GM23338 (cell line): ENCODE results near the gene ROCK2. TPM values are rescaled to one million over a fixed set of nuclear protein-coding genes. Genes with fewer than 3 reads are reported as not detected.

Experiments used
- ATAC-seq: fragments of 200-7000 bp; cut with Tn5 transposase; 3 replicates; pipeline ENCODE4 v1.9.1; 2020
- DNase-seq: peaks from one replicate; pipeline ENCODE4 v3.0.0-alpha.2; 2015; ENCODE audit warnings: low spot score
- H2AFZ ChIP-seq: fragments of 200-600 bp; sonication (generic); 2 replicates; pipeline ENCODE4 v1.8.0; 2016; ENCODE audit warnings: antibody characterized with exemption, mild to moderate bottlenecking, moderate library complexity
- H3F3A ChIP-seq: fragments of 200-600 bp; sonication (generic); replicated peaks from 2 replicates; pipeline ENCODE4 v1.8.0; 2017; ENCODE audit warnings: antibody characterized with exemption, mixed run types, low read depth
- H3K27ac ChIP-seq: fragments of 200-600 bp; sonication (generic); 2 replicates; pipeline ENCODE4 v1.6.1; 2016; ENCODE audit warnings: low read depth
- H3K27me3 ChIP-seq: fragments of 200-600 bp; sonication (generic); 2 replicates; pipeline ENCODE4 v1.8.0; 2016; ENCODE audit warnings: mild to moderate bottlenecking, mixed run types, moderate library complexity; ENCODE audit not compliant: insufficient read depth
- H3K36me3 ChIP-seq: fragments of 200-600 bp; sonication (generic); 2 replicates; pipeline ENCODE4 v1.8.0; 2016; ENCODE audit warnings: mild to moderate bottlenecking; ENCODE audit not compliant: insufficient read depth
- H3K4me1 ChIP-seq: fragments of 200-600 bp; sonication (generic); 2 replicates; pipeline ENCODE4 v1.8.0; 2016; ENCODE audit warnings: mild to moderate bottlenecking, moderate library complexity; ENCODE audit not compliant: insufficient read depth
- H3K4me2 ChIP-seq: fragments of 200-600 bp; sonication (generic); 2 replicates; pipeline ENCODE4 v1.7.1; 2017; ENCODE audit warnings: mixed run types
- H3K4me3 ChIP-seq: fragments of 200-600 bp; sonication (generic); 2 replicates; pipeline ENCODE4 v1.6.1; 2016; ENCODE audit warnings: mixed run types
- H3K79me2 ChIP-seq: fragments of 200-600 bp; sonication (generic); replicated peaks from 2 replicates; pipeline ENCODE4 v1.8.0; 2017; ENCODE audit warnings: mild to moderate bottlenecking; ENCODE audit not compliant: insufficient read depth
- H3K9me2 ChIP-seq: fragments of 200-600 bp; sonication (generic); 2 replicates; pipeline ENCODE4 v1.8.0; 2017; ENCODE audit not compliant: insufficient read depth
- H4K20me1 ChIP-seq: fragments of 200-600 bp; sonication (generic); replicated peaks from 2 replicates; pipeline ENCODE4 v1.8.0; 2017; ENCODE audit warnings: mild to moderate bottlenecking; ENCODE audit not compliant: insufficient read depth
- H3K27ac Mint-ChIP-seq: 2 replicates; pipeline ENCODE4 v1.8.0; 2020; ENCODE audit warnings: inconsistent platforms, mild to moderate bottlenecking, moderate library complexity, mixed read lengths
- H3K27me3 Mint-ChIP-seq: 3 replicates; pipeline ENCODE4 v1.8.0; 2022; ENCODE audit warnings: low read depth, mild to moderate bottlenecking, moderate library complexity, mixed read lengths, inconsistent platforms; ENCODE audit not compliant: insufficient read depth, poor library complexity
- H3K36me3 Mint-ChIP-seq: 3 replicates; pipeline ENCODE4 v1.8.0; 2021; ENCODE audit warnings: low read depth, mild to moderate bottlenecking, inconsistent platforms, moderate library complexity, mixed read lengths
- H3K4me1 Mint-ChIP-seq: 3 replicates; pipeline ENCODE4 v1.8.0; 2020; ENCODE audit warnings: mild to moderate bottlenecking, inconsistent platforms, mixed read lengths
- H3K4me3 Mint-ChIP-seq: 3 replicates; pipeline ENCODE4 v1.8.0; 2021; ENCODE audit warnings: moderate library complexity, mild to moderate bottlenecking, inconsistent platforms, mixed read lengths
- H3K9me3 Mint-ChIP-seq: 3 replicates; pipeline ENCODE4 v1.8.0; 2020; ENCODE audit warnings: moderate library complexity, mild to moderate bottlenecking, inconsistent platforms, mixed read lengths
- CREB1 ChIP-seq: fragments of 250-450 bp; sonication (Bioruptor Pico); IDR thresholded peaks from 2 replicates; pipeline ENCODE4 v1.5.0; 2020; ENCODE audit warnings: low read depth, mild to moderate bottlenecking, moderate library complexity
- ETS1 ChIP-seq: IDR thresholded peaks from 2 replicates; pipeline ENCODE4 v1.6.1; 2016; ENCODE audit warnings: antibody characterized with exemption
- EZH2 ChIP-seq: fragments of 200-600 bp; sonication (generic); IDR thresholded peaks from one replicate; pipeline ENCODE4 v1.8.0; 2017; ENCODE audit warnings: antibody characterized with exemption, mild to moderate bottlenecking, low read depth; ENCODE audit not compliant: unreplicated experiment
- EZH2phosphoT487 ChIP-seq: fragments of 200-600 bp; sonication (generic); IDR thresholded peaks from one replicate; pipeline ENCODE4 v1.8.1; 2018; ENCODE audit warnings: antibody characterized with exemption; ENCODE audit not compliant: unreplicated experiment
- JUNB ChIP-seq: IDR thresholded peaks from one replicate; pipeline ENCODE4 v1.6.1; 2016; ENCODE audit warnings: antibody characterized with exemption; ENCODE audit not compliant: unreplicated experiment
- NANOG ChIP-seq: IDR thresholded peaks from 2 replicates; pipeline ENCODE4 v1.6.1; 2016; ENCODE audit warnings: antibody characterized with exemption, borderline replicate concordance
- POLR2AphosphoS5 ChIP-seq: IDR thresholded peaks from 2 replicates; pipeline ENCODE4 v1.6.1; 2016; ENCODE audit warnings: antibody characterized with exemption, low read depth
- STAT1 ChIP-seq: IDR thresholded peaks from one replicate; pipeline ENCODE4 v1.6.1; 2016; ENCODE audit warnings: antibody characterized with exemption; ENCODE audit not compliant: unreplicated experiment
- ZNF114 ChIP-seq: fragments of 250-450 bp; sonication (Bioruptor Pico); IDR thresholded peaks from 2 replicates; pipeline ENCODE4 v1.5.0; 2020; ENCODE audit warnings: mild to moderate bottlenecking, moderate library complexity
- ZNF331 ChIP-seq: fragments of 250-450 bp; sonication (Bioruptor Pico); IDR thresholded peaks from 2 replicates; pipeline ENCODE4 v1.5.0; 2020; ENCODE audit warnings: low read depth, mild to moderate bottlenecking, moderate library complexity
- ZNF462 ChIP-seq: fragments of 250-450 bp; sonication (Bioruptor Pico); IDR thresholded peaks from 2 replicates; pipeline ENCODE4 v1.5.0; 2020; ENCODE audit warnings: mild to moderate bottlenecking, moderate library complexity
- polyA plus RNA-seq: library from polyadenylated mRNA; unstranded; fragments of >200 nt; fragmentation: Nextera tagmentation; extraction: Ambion mirVana; gene quantifications from 2 replicates; pipeline ENCODE4 v1.2.1, GENCODE V29; 2016
- total RNA-seq: library from RNA; depleted of rRNA; stranded (reverse); fragments of >200 nt; shearing (Covaris generic); gene quantifications from 2 replicates; pipeline ENCODE4 v1.2.3, GENCODE V29; 2014
- TF ChIP-seq, protein P1 (sequence below): IDR thresholded peaks from one replicate; pipeline ENCODE4 v1.6.1; 2018; ENCODE audit warnings: antibody characterized with exemption; ENCODE audit not compliant: unreplicated experiment
- TF ChIP-seq, protein P2 (sequence below), 2 experiments: fragments of 200-600 bp in 1 of 2; sonication (generic) in 1 of 2; conservative IDR thresholded peaks; 2 replicates each; pipeline versions ENCODE4 v1.5.1 to v1.6.1; 2016 to 2017; ENCODE audit warnings: antibody characterized with exemption in 2 of 2, low read depth in 2 of 2, mild to moderate bottlenecking in 2 of 2, moderate library complexity in 1 of 2

Gene ROCK2
- total and polyA plus RNA-seq, 2 experiments from 2014 or later = 16.4 to 28.0 TPM

DNA sequence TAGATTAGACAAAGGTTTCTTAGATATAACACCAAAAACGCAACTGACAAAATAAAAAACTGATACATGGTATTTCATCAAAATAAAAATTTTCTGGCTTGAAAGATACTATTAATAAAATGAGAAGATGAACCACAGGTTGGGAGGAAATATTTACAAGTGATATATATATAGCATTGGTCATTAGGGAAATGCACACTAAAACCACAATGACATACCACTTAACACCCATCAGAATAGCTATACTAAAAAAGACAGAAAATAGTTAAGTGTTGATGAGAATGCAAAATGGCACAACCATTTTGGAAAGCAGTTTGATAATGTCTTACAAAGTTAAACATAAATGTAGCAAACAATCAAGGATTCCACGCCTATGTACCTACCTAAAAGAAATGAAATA, 105.3 kb downstream of the ROCK2 start:
- Mint-ChIP-seq H3K27ac (no peak overlapping the region), H3K27me3 (no peaks in the 10 kb centered on the region), H3K36me3 (no peaks in the 10 kb centered on the region), H3K4me1 (no peaks in the 10 kb centered on the region), H3K9me3 (no peaks in the 10 kb centered on the region), H3K4me3 (no peak overlapping the region)
- Histone ChIP-seq H3K4me3 (no peak overlapping the region), H3K79me2 (peaks cover 36% of the 10 kb centered on the region), H3K4me1 (no peaks in the 10 kb centered on the region), H4K20me1 (peaks cover 7% of the 10 kb centered on the region), H3K27me3 (no peaks in the 10 kb centered on the region), H3K27ac (no peak overlapping the region), H3K9me2 (no peaks in the 10 kb centered on the region), H3F3A (no peaks in the 10 kb centered on the region), H3K36me3 (no peaks in the 10 kb centered on the region), H2AFZ (no peak overlapping the region), H3K4me2 (no peak overlapping the region)
- TF ChIP-seq CREB1 (CRISPR knock-in tag) = no peak
- no peak for TF ChIP-seq JUNB
- TF ChIP-seq, protein P1, sequence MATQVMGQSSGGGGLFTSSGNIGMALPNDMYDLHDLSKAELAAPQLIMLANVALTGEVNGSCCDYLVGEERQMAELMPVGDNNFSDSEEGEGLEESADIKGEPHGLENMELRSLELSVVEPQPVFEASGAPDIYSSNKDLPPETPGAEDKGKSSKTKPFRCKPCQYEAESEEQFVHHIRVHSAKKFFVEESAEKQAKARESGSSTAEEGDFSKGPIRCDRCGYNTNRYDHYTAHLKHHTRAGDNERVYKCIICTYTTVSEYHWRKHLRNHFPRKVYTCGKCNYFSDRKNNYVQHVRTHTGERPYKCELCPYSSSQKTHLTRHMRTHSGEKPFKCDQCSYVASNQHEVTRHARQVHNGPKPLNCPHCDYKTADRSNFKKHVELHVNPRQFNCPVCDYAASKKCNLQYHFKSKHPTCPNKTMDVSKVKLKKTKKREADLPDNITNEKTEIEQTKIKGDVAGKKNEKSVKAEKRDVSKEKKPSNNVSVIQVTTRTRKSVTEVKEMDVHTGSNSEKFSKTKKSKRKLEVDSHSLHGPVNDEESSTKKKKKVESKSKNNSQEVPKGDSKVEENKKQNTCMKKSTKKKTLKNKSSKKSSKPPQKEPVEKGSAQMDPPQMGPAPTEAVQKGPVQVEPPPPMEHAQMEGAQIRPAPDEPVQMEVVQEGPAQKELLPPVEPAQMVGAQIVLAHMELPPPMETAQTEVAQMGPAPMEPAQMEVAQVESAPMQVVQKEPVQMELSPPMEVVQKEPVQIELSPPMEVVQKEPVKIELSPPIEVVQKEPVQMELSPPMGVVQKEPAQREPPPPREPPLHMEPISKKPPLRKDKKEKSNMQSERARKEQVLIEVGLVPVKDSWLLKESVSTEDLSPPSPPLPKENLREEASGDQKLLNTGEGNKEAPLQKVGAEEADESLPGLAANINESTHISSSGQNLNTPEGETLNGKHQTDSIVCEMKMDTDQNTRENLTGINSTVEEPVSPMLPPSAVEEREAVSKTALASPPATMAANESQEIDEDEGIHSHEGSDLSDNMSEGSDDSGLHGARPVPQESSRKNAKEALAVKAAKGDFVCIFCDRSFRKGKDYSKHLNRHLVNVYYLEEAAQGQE = no peak
- TF ChIP-seq ETS1 = no peak
- TF ChIP-seq POLR2AphosphoS5 = no peak
- TF ChIP-seq ZNF331 (CRISPR knock-in tag) = no peak
- TF ChIP-seq ZNF462 = no peak
- TF ChIP-seq EZH2phosphoT487 = no peak
- no peak for TF ChIP-seq STAT1
- TF ChIP-seq, protein P2, sequence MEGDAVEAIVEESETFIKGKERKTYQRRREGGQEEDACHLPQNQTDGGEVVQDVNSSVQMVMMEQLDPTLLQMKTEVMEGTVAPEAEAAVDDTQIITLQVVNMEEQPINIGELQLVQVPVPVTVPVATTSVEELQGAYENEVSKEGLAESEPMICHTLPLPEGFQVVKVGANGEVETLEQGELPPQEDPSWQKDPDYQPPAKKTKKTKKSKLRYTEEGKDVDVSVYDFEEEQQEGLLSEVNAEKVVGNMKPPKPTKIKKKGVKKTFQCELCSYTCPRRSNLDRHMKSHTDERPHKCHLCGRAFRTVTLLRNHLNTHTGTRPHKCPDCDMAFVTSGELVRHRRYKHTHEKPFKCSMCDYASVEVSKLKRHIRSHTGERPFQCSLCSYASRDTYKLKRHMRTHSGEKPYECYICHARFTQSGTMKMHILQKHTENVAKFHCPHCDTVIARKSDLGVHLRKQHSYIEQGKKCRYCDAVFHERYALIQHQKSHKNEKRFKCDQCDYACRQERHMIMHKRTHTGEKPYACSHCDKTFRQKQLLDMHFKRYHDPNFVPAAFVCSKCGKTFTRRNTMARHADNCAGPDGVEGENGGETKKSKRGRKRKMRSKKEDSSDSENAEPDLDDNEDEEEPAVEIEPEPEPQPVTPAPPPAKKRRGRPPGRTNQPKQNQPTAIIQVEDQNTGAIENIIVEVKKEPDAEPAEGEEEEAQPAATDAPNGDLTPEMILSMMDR (conservative IDR thresholded peaks at IDR 0.05; ENCODE audit: low read depth in 2 of 2) = no peak
- TF ChIP-seq NANOG = no peak
- TF ChIP-seq EZH2 = no peak
- TF ChIP-seq ZNF114 (CRISPR knock-in tag) = no peak
- DNase-seq (no peak), ATAC-seq (no peak)
